ENCODE measurements around the gene CDC42BPG. TPM values are rescaled to one million over a fixed set of nuclear protein-coding genes. Genes with fewer than 3 reads are reported as not detected.
A peak's percentile ranks its signal among the peaks of the same experiment; 100 is the strongest.

The CDC42BPG gene
- polyA plus RNA-seq, 1 experiment = 0.02 TPM

- H3K4me3 ChIP-seq (ENCODE audit: low read depth, low read length) = 0 out of 2 replicates have a peak overlapping the region, but pooled peaks have one; percentile 7
- H3K9me3 ChIP-seq (ENCODE audit: control insufficient read depth, insufficient read depth, low read length) = no peaks in the 10 kb centered on the region
- no peak for DNase-seq (ENCODE audit: low read depth, low spot score)
- H3K27me3 ChIP-seq (ENCODE audit: control insufficient read depth, insufficient read depth, low read length) = no peaks in the 10 kb centered on the region
- ChIA-PET POLR2A (interaction anchor here (0.7 to 9.3 kb wide), 4 partner anchors 11 to 316 kb away, joined by 3 to 105 read pairs (median 12); partner anchors contain the start of gene EHD1), CTCF (interaction anchor here (0.9 to 2.8 kb wide), 5 partner anchors 13 to 29 kb away, joined by 3 to 19 read pairs (median 4); no protein-coding TSS in a partner anchor)
- peak; percentile 8; the same call in 1 of the 2 replicates for TF ChIP-seq CTCF (IDR thresholded peaks at IDR 0.05; ENCODE audit: low read depth, low read length)
- H3K27ac ChIP-seq (ENCODE audit: low read depth, low read length) = peak overlapping the region; percentile 99
Measured at GRCh38 chr11:64865286-64866172, 21.1 kb upstream of the CDC42BPG start.

DNA sequence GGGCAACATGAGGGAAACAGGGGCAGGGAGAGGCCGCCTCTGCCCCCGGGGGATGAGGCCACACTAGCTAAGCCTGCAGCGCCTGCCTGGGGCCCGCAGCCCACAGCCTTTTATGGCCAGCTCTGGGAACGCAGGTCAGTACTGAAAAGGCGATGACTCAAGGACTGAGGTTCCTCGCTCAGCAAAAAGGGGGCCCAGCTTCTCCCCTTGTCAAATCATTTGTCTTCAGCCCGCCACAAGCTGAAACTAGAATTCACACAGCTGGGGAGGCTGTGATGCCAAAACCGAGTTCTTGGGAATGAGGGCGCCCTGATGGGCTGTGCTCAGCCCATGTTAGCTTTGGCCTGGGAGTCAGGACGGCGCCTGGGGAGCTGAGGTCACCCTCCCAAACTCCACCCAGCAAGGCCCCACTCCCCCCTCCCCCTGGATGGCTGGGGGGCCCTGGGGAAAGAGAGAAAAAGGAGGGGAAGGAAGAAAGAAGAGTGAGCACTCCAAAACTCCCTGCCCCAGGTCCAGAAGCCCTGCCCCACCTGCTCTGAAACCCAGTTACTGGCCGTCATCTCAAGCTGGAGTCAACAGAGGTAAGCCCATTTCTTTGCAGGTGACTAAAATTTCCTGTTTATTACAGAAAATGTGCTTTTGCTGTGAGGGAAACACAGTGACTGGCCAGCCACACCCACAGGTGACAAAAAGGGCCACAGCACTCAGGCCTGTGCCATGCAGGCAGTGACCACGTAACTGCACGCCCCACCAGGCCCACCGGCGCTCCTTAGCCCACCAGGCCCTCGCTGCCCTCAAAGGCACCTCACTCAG, 20.2 kb upstream of the CDC42BPG start:
- no peak for TF ChIP-seq CTCF (IDR thresholded peaks at IDR 0.05; ENCODE audit: low read depth, low read length)
- peak; percentile 93 for DNase-seq (ENCODE audit: low read depth, low spot score)
- peaks cover 5% of the 10 kb centered on the region; the same call in 1 of the 2 replicates for H3K9me3 ChIP-seq (ENCODE audit: control insufficient read depth, insufficient read depth, low read length)
- H3K27me3 ChIP-seq (ENCODE audit: control insufficient read depth, insufficient read depth, low read length) = no peaks in the 10 kb centered on the region
- ChIA-PET POLR2A (interaction anchor here (0.6 to 9.3 kb wide), 8 partner anchors 9 to 316 kb away, joined by 3 to 105 read pairs (median 4); partner anchors contain the start of genes CDC42BPG and EHD1), CTCF (interaction anchor here (0.6 to 2.8 kb wide), 8 partner anchors 13 to 132 kb away, joined by 3 to 19 read pairs (median 4); partner anchors contain the start of gene BATF2)
- peak overlapping the region; percentile 32 for H3K4me3 ChIP-seq (ENCODE audit: low read depth, low read length)
- peak overlapping the region; percentile 99 for H3K27ac ChIP-seq (ENCODE audit: low read depth, low read length)

GRCh38 chr11:64864135-64864472, 19.7 kb upstream of the CDC42BPG start:
- POLR2A ChIA-PET = interaction anchor here (0.6 to 9.3 kb wide), 6 partner anchors 9 to 97 kb away, joined by 3 to 105 read pairs (median 5); partner anchors contain the start of genes CDC42BPG and EHD1
- TF ChIP-seq CTCF (IDR thresholded peaks at IDR 0.05; ENCODE audit: low read depth, low read length) = no peak
- H3K9me3 ChIP-seq (ENCODE audit: control insufficient read depth, insufficient read depth, low read length) = peaks cover 7% of the 10 kb centered on the region; the same call in 1 of the 2 replicates
- H3K4me3 ChIP-seq (ENCODE audit: low read depth, low read length) = peak overlapping the region; percentile 32
- no peaks in the 10 kb centered on the region for H3K27me3 ChIP-seq (ENCODE audit: control insufficient read depth, insufficient read depth, low read length)
- DNase-seq (ENCODE audit: low read depth, low spot score) = no peak
- peak overlapping the region; percentile 99 for H3K27ac ChIP-seq (ENCODE audit: low read depth, low read length)
- CTCF ChIA-PET = interaction anchor here (0.6 to 2.8 kb wide), 7 partner anchors 14 to 133 kb away, joined by 3 to 19 read pairs (median 4); partner anchors contain the start of gene BATF2

GRCh38 chr11:64863391-64864060, 19.1 kb upstream of the CDC42BPG start:
- ChIA-PET CTCF (interaction anchor here (0.6 to 2.8 kb wide), 6 partner anchors 14 to 133 kb away, joined by 3 to 19 read pairs (median 4); partner anchors contain the start of gene BATF2), POLR2A (interaction anchor here (1.2 to 9.3 kb wide), 4 partner anchors 9 to 19 kb away, joined by 3 to 105 read pairs (median 14); partner anchors contain the start of genes CDC42BPG and EHD1)
- H3K27me3 ChIP-seq (ENCODE audit: control insufficient read depth, insufficient read depth, low read length) = no peaks in the 10 kb centered on the region
- DNase-seq (ENCODE audit: low read depth, low spot score) = no peak
- peak overlapping the region; percentile 99 for H3K27ac ChIP-seq (ENCODE audit: low read depth, low read length)
- peak overlapping the region; percentile 32; the same call in 1 of the 2 replicates for H3K4me3 ChIP-seq (ENCODE audit: low read depth, low read length)
- peaks cover 7% of the 10 kb centered on the region; the same call in 1 of the 2 replicates for H3K9me3 ChIP-seq (ENCODE audit: control insufficient read depth, insufficient read depth, low read length)
- no peak for TF ChIP-seq CTCF (IDR thresholded peaks at IDR 0.05; ENCODE audit: low read depth, low read length)

Data from AG04450 (cell line).